Osteoblast (primary cell): Measurements from ENCODE around the gene ACCSL. TPM values are rescaled to one million over a fixed set of nuclear protein-coding genes. Genes with fewer than 3 reads are reported as not detected.

Source experiments
- DNase-seq: peaks from one replicate; pipeline ENCODE4 v3.0.0; 2011; ENCODE audit warnings: low spot score, mixed read lengths; ENCODE audit not compliant: insufficient read length; ENCODE audit errors: missing footprints
- H2AFZ ChIP-seq: 2 replicates; pipeline ENCODE4 v1.6.0; 2011; ENCODE audit warnings: mild to moderate bottlenecking, low read length
- H3K27ac ChIP-seq: 2 replicates; pipeline ENCODE4 v1.5.1; 2011; ENCODE audit warnings: mild to moderate bottlenecking, low read depth, low read length, moderate library complexity
- H3K27me3 ChIP-seq: 2 replicates; pipeline ENCODE4 v1.6.0; 2012; ENCODE audit warnings: mild to moderate bottlenecking, control low read depth, inconsistent platforms, low read length, moderate library complexity; ENCODE audit not compliant: insufficient read depth
- H3K36me3 ChIP-seq: 2 replicates; pipeline ENCODE4 v1.5.1; 2011; ENCODE audit warnings: mild to moderate bottlenecking, low read length, control low read depth, moderate library complexity; ENCODE audit not compliant: insufficient read depth
- H3K4me1 ChIP-seq: 2 replicates; pipeline ENCODE4 v1.5.1; 2011; ENCODE audit warnings: mild to moderate bottlenecking, low read length, control low read depth, moderate library complexity; ENCODE audit not compliant: insufficient read depth
- H3K4me2 ChIP-seq: 2 replicates; pipeline ENCODE4 v1.6.0; 2011; ENCODE audit warnings: mild to moderate bottlenecking, low read length; ENCODE audit not compliant: insufficient read depth
- H3K4me3 ChIP-seq: fragments of 200-600 bp; sonication (generic); 3 replicates; pipeline ENCODE4 v1.5.1; 2012; ENCODE audit warnings: mild to moderate bottlenecking, low read length, inconsistent platforms; ENCODE audit not compliant: insufficient read depth
- H3K79me2 ChIP-seq: 2 replicates; pipeline ENCODE4 v1.6.0; 2012; ENCODE audit warnings: mild to moderate bottlenecking, low read length, control low read depth, inconsistent platforms; ENCODE audit not compliant: insufficient read depth
- H3K9me3 ChIP-seq: 2 replicates; pipeline ENCODE4 v1.5.1; 2011; ENCODE audit warnings: low read depth, low read length, control low read depth
- H4K20me1 ChIP-seq: 2 replicates; pipeline ENCODE4 v1.6.0; 2012; ENCODE audit warnings: mild to moderate bottlenecking, low read length, control low read depth; ENCODE audit not compliant: insufficient read depth
- total RNA-seq: library from RNA; depleted of rRNA; stranded (reverse); fragments of >200 nt; gene quantifications from 2 replicates; pipeline ENCODE4 v1.2.3, GENCODE V29; 2012
- TF ChIP-seq, protein P1 (sequence below): IDR thresholded peaks from 2 replicates; pipeline ENCODE4 v1.5.1; 2011; ENCODE audit warnings: mild to moderate bottlenecking, low read depth, low read length, moderate library complexity; ENCODE audit errors: extremely low read depth

Gene ACCSL
- total RNA-seq, 1 donor: not detected

DNA sequence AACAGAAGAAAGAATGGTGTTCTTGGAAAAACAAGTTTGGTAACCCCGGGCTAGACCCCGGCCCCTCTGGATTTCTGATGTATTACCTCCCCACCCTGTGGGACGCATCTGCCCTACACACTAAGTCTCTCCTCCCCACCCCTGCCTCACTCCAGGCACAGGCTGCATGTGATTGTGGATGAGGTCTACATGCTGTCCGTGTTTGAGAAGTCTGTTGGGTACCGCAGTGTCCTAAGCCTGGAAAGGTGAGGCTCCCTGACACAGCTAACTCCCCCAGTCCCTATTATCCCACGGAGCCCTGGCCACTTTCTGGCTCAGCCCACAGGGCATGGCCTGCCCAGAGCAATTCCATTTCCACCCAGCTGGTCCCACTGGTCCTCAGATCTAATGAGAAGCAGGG is 31.6 kb downstream of the ACCSL start:
- Histone ChIP-seq H3K4me1 (no peaks in the 10 kb centered on the region), H3K4me3 (no peak overlapping the region), H3K9me3 (no peaks in the 10 kb centered on the region), H3K27me3 (no peaks in the 10 kb centered on the region), H3K27ac (no peak overlapping the region), H3K4me2 (no peak overlapping the region), H4K20me1 (no peaks in the 10 kb centered on the region), H3K36me3 (no peaks in the 10 kb centered on the region), H2AFZ (no peak overlapping the region), H3K79me2 (no peaks in the 10 kb centered on the region)
- DNase-seq: no peak
- TF ChIP-seq, protein P1, sequence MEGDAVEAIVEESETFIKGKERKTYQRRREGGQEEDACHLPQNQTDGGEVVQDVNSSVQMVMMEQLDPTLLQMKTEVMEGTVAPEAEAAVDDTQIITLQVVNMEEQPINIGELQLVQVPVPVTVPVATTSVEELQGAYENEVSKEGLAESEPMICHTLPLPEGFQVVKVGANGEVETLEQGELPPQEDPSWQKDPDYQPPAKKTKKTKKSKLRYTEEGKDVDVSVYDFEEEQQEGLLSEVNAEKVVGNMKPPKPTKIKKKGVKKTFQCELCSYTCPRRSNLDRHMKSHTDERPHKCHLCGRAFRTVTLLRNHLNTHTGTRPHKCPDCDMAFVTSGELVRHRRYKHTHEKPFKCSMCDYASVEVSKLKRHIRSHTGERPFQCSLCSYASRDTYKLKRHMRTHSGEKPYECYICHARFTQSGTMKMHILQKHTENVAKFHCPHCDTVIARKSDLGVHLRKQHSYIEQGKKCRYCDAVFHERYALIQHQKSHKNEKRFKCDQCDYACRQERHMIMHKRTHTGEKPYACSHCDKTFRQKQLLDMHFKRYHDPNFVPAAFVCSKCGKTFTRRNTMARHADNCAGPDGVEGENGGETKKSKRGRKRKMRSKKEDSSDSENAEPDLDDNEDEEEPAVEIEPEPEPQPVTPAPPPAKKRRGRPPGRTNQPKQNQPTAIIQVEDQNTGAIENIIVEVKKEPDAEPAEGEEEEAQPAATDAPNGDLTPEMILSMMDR: no peak

DNA sequence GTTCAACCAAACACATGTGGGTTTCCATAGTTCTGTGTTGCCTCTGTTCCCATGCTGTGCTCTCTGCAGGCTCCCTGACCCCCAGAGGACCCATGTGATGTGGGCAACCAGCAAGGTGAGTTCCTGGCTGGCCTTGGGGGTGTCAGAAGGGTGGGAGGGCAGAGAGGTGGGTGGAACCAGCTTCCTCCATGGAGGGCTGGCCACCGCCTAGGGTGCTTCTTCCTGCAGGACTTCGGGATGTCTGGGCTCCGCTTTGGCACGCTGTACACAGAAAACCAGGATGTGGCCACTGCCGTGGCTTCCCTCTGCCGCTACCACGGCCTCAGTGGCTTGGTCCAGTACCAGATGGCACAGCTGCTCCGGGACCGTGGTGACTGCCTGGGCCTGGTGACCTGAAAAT is 33.2 kb downstream of the ACCSL start:
- Histone ChIP-seq H2AFZ (no peak overlapping the region), H3K27ac (no peak overlapping the region), H4K20me1 (no peaks in the 10 kb centered on the region)

DNA sequence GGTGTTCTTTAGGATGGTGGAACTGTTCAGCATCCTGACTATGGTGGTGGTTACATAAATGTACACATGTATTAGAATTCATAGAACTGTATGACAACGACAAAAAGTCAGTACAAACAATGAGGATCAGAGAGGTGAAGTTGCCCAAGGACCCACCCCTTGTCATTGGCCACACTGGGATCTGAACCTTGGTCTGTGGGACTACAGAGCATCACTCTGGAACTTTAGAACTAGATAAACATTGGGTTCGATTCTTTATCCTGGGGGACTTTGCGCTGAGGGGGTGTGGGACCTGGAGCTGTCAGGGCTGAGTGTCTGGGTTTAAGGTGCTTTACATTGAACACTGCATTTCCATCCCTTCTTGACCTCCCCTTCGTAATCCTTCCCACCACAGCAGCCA is 34.9 kb downstream of the ACCSL start:
- no peaks in the 10 kb centered on the region for H3K36me3 ChIP-seq

More for the DNA sequence above, 33.2 kb downstream of the ACCSL start:
- H3K4me2 ChIP-seq: no peak overlapping the region
- no peaks in the 10 kb centered on the region for H3K4me1 ChIP-seq
- H3K27me3 ChIP-seq: no peaks in the 10 kb centered on the region
- H3K4me3 ChIP-seq: no peak overlapping the region
- TF ChIP-seq, protein P1: no peak
- H3K9me3 ChIP-seq: no peaks in the 10 kb centered on the region
- H3K79me2 ChIP-seq: no peaks in the 10 kb centered on the region
- DNase-seq: no peak
- H3K36me3 ChIP-seq: no peaks in the 10 kb centered on the region

DNA sequence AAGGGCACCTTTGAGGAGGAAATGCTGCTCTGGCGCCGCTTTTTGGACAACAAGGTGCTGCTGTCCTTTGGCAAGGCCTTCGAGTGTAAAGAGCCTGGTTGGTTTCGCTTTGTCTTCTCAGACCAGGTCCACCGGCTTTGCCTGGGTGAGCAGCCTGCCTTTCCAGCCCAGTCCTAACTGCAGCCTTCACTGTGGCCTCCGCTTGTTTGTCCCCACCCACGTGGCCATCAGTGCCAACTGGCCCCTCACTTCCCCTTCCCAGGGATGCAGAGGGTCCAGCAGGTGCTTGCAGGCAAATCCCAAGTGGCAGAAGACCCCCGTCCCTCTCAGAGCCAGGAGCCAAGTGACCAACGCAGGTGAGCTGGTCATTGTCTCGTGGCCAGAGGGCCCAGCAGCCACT is 35.7 kb downstream of the ACCSL start:
- TF ChIP-seq, protein P1: no peak
- H3K4me3 ChIP-seq: no peak overlapping the region
- H3K36me3 ChIP-seq: no peaks in the 10 kb centered on the region
- H4K20me1 ChIP-seq: no peaks in the 10 kb centered on the region
- no peak for DNase-seq
- no peak overlapping the region for H3K4me2 ChIP-seq
- no peaks in the 10 kb centered on the region for H3K9me3 ChIP-seq
- H3K27ac ChIP-seq: no peak overlapping the region
- no peaks in the 10 kb centered on the region for H3K27me3 ChIP-seq
- H3K79me2 ChIP-seq: no peaks in the 10 kb centered on the region
- H2AFZ ChIP-seq: no peak overlapping the region
- H3K4me1 ChIP-seq: no peaks in the 10 kb centered on the region

More for the DNA sequence above, 34.9 kb downstream of the ACCSL start:
- Histone ChIP-seq H3K27me3 (no peaks in the 10 kb centered on the region), H3K4me2 (no peak overlapping the region), H3K4me3 (no peak overlapping the region), H3K79me2 (no peaks in the 10 kb centered on the region), H3K4me1 (no peaks in the 10 kb centered on the region), H3K9me3 (no peaks in the 10 kb centered on the region), H3K27ac (no peak overlapping the region), H2AFZ (no peak overlapping the region), H4K20me1 (no peaks in the 10 kb centered on the region)
- TF ChIP-seq, protein P1: no peak
- no peak for DNase-seq
